Mucosa of descending colon (tissue), 3 donors: Measurements from ENCODE around the gene SSR4. TPM values are rescaled to one million over a fixed set of nuclear protein-coding genes. Genes with fewer than 3 reads are reported as not detected.

ENCODE experiments used
- ATAC-seq: fragments of 200-7000 bp; cut with Tn5 transposase; one replicate; pipeline ENCODE4 v1.9.1; 2020; ENCODE audit warnings: mild to moderate bottlenecking, moderate library complexity
- DNase-seq, 3 donors: peaks; one replicate each; pipeline ENCODE4 v3.0.0-alpha.2; 2020
- H3K36me3 ChIP-seq: fragments of 200-600 bp; one replicate; pipeline ENCODE4 v1.8.0; 2021; ENCODE audit warnings: low read depth, mild to moderate bottlenecking
- H3K4me1 ChIP-seq: fragments of 200-600 bp; one replicate; pipeline ENCODE4 v1.8.0; 2021; ENCODE audit warnings: low read depth, mild to moderate bottlenecking
- H3K4me3 ChIP-seq: fragments of 200-600 bp; one replicate; pipeline ENCODE4 v1.8.0; 2021; ENCODE audit warnings: mild to moderate bottlenecking
- H3K9me3 ChIP-seq: fragments of 200-600 bp; one replicate; pipeline ENCODE4 v1.8.0; 2021; ENCODE audit warnings: mild to moderate bottlenecking
- CTCF ChIP-seq: fragments of 200-600 bp; IDR thresholded peaks from one replicate; pipeline ENCODE4 v1.8.0; 2022; ENCODE audit warnings: antibody characterized with exemption, mild to moderate bottlenecking
- intact Hi-C, 2 donors: fragments of 100-400 bp; cut with DNase I in 1 of 2; cut with micrococcal nuclease in 1 of 2; formaldehyde crosslinking; loops; one replicate each; pipeline versions ENCODE4 v1.11.0 to v1.11.1; 2022; cut with DNase I, micrococcal nuclease
- total RNA-seq, 3 donors: library from RNA; stranded (reverse); fragmentation: NEBNext Ultra II Directional in 2 of 3; extraction: Animal tissue kit (Norgen Biotek cat#: 25700) in 2 of 3; gene quantifications; one replicate each; pipeline versions ENCODE4 v1.2.1 to v1.2.4, GENCODE V29; 2021 to 2023
- donor health status: DM: no; HTN: no; CAD: no; lungs with moderate emphysema.
- donor health status: DM: no; HTN: no; CAD: no.
- donor health status: DM: no; HTN: yes; CAD: no.

The SSR4 gene
- total RNA-seq, 3 donors from 2014 or later: 129 to 297 (median 174) TPM

- DNase-seq (no peak), ATAC-seq (no peak)
- intact Hi-C loops: no loop called here
- H3K36me3 ChIP-seq: no peaks in the 10 kb centered on the region
- no peak for TF ChIP-seq CTCF
- H3K9me3 ChIP-seq: no peaks in the 10 kb centered on the region
- no peak overlapping the region for H3K4me3 ChIP-seq
- H3K4me1 ChIP-seq: peaks cover 3% of the 10 kb centered on the region
These were observed 3.2 kb upstream of the SSR4 start for GRCh38 chrX:153791104-153791852.

- intact Hi-C loops: no loop called here
- H3K4me1 ChIP-seq: peaks cover 3% of the 10 kb centered on the region
- ATAC-seq: no peak
- H3K4me3 ChIP-seq: no peak overlapping the region
- no peak for DNase-seq
- no peaks in the 10 kb centered on the region for H3K36me3 ChIP-seq
- no peak for TF ChIP-seq CTCF
- H3K9me3 ChIP-seq: no peaks in the 10 kb centered on the region
These were observed 2.1 kb upstream of the SSR4 start for GRCh38 chrX:153792368-153792767.

- intact Hi-C loops: no loop called here
- Histone ChIP-seq H3K4me1 (peaks cover 3% of the 10 kb centered on the region), H3K36me3 (no peaks in the 10 kb centered on the region), H3K4me3 (peak overlapping the region; percentile 51), H3K9me3 (no peaks in the 10 kb centered on the region)
- TF ChIP-seq CTCF: no peak
- peak; percentile 10 for ATAC-seq
- peak in 2 of 3 donors; percentile 21 to 37 for DNase-seq
These were observed 1.2 kb upstream of the SSR4 start for GRCh38 chrX:153793291-153793690.

- ATAC-seq (peak; percentile 5), DNase-seq (peak in 1 of 3 donors; percentile 15)
- no peaks in the 10 kb centered on the region for H3K36me3 ChIP-seq
- intact Hi-C loops: no loop called here
- TF ChIP-seq CTCF: no peak
- peaks cover 3% of the 10 kb centered on the region for H3K4me1 ChIP-seq
- peak overlapping the region; percentile 51 for H3K4me3 ChIP-seq
- no peaks in the 10 kb centered on the region for H3K9me3 ChIP-seq
These were observed 689 bp downstream of the SSR4 start for GRCh38 chrX:153794897-153795816.

GRCh38 chrX:153797415-153798015, 3.0 kb downstream of the SSR4 start:
- Histone ChIP-seq H3K9me3 (no peaks in the 10 kb centered on the region), H3K4me3 (no peak overlapping the region), H3K36me3 (no peaks in the 10 kb centered on the region), H3K4me1 (peaks cover 3% of the 10 kb centered on the region)
- no peak for ATAC-seq
- intact Hi-C loops: no loop called here
- no peak for TF ChIP-seq CTCF
- DNase-seq: no peak
